ENCODE data around the gene ANTXR2. TPM values are rescaled to one million over a fixed set of nuclear protein-coding genes. Genes with fewer than 3 reads are reported as not detected.
"Not testable (repeated sequence)": the region's sequence is repeated elsewhere in the genome, so short reads cannot be mapped to it uniquely, and the experiment has no call there.

The ANTXR2 gene
- polyA plus RNA-seq, 1 donor from 2014 or later, result 67.8 TPM

GRCh38 chr4:80009806-80010205 is 63.2 kb downstream of the ANTXR2 start:
- Mint-ChIP-seq H3K27ac (peak overlapping the region in 2 of 3 donors; percentile 41 to 45), H3K36me3 (peaks cover 20% of the 10 kb centered on the region), H3K4me1 (peaks cover 14 to 26% (median 23%) of the 10 kb centered on the region in 3 donors), H3K27me3 (no peaks in the 10 kb centered on the region), H3K9me3 (peaks cover 0 to under 1% (median 0%) of the 10 kb centered on the region in 3 donors), H3K4me3 (no peak overlapping the region)

GRCh38 chr4:80008971-80009370 is 64.1 kb downstream of the ANTXR2 start:
- H3K27ac Mint-ChIP-seq, result no peak overlapping the region
- no peak overlapping the region for H3K4me3 Mint-ChIP-seq
- H3K36me3 Mint-ChIP-seq, result peaks cover 26% of the 10 kb centered on the region
- no peaks in the 10 kb centered on the region for H3K27me3 Mint-ChIP-seq
- peaks cover 3 to 7% (median 4%) of the 10 kb centered on the region in 3 donors for H3K9me3 Mint-ChIP-seq
- H3K4me1 Mint-ChIP-seq, result peaks cover 19 to 26% (median 23%) of the 10 kb centered on the region in 3 donors

DNA sequence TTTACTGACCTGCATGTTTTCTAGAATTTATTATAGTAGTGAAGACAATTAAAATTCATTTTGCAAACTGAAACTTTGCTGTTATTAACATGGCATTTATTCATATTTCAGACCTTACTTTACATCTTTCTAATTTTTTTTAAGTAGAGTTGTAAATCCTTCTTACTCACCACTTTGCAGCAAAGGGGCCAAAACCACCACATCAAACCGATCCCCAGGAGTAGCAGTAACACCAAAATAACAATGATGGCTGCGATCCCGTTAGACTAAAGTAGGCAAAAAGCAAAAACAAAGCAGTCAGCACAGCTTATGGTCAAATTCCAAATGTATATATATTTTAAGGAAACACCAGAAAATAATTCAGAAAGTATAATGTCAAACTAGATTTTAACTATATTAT is 64.7 kb downstream of the ANTXR2 start:
- H3K4me1 Mint-ChIP-seq, result peaks cover 19 to 26% (median 23%) of the 10 kb centered on the region in 3 donors
- no peaks in the 10 kb centered on the region for H3K27me3 Mint-ChIP-seq
- H3K4me3 Mint-ChIP-seq, result no peak overlapping the region
- no peak overlapping the region for H3K27ac Mint-ChIP-seq
- peaks cover 28% of the 10 kb centered on the region for H3K36me3 Mint-ChIP-seq
- peaks cover 3 to 7% (median 4%) of the 10 kb centered on the region in 3 donors for H3K9me3 Mint-ChIP-seq

DNA sequence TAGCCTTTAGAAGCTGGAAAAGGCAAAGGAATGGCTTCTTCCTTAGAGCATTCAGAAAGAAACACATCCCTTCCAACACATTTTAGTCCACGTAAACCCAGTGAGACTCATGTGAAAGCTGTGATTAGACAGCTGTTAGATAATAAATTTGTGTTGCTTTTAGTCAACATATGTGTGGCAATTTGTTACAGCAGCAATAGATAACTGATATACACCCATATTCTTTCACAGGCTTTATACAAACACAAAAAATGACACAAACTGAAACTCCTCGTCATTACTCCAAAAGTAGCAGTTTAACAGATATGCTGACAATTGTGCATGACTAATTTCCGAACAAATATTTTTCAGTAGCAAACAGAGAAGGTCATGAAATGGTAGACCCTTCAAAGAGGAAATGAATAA is 65.3 kb downstream of the ANTXR2 start:
- peaks cover 19 to 26% (median 23%) of the 10 kb centered on the region in 3 donors for H3K4me1 Mint-ChIP-seq
- H3K27ac Mint-ChIP-seq, result peak overlapping the region in 1 of 3 donors; percentile 80
- H3K4me3 Mint-ChIP-seq, result peak overlapping the region in 2 of 4 donors; percentile 12 to 41
- H3K36me3 Mint-ChIP-seq, result peaks cover 28% of the 10 kb centered on the region
- H3K27me3 Mint-ChIP-seq, result no peaks in the 10 kb centered on the region
- H3K9me3 Mint-ChIP-seq, result peaks cover 3 to 7% (median 4%) of the 10 kb centered on the region in 3 donors

- peak overlapping the region in 2 of 3 donors; percentile 67 to 80 for H3K27ac Mint-ChIP-seq
- no peaks in the 10 kb centered on the region for H3K27me3 Mint-ChIP-seq
- peaks cover 3 to 7% (median 4%) of the 10 kb centered on the region in 3 donors for H3K9me3 Mint-ChIP-seq
- H3K4me3 Mint-ChIP-seq, result peak overlapping the region in 1 of 4 donors; percentile 64
- H3K4me1 Mint-ChIP-seq, result peaks cover 19 to 26% (median 23%) of the 10 kb centered on the region in 3 donors
- peaks cover 31% of the 10 kb centered on the region for H3K36me3 Mint-ChIP-seq
Observed at GRCh38 chr4:80006935-80007744, 65.9 kb downstream of the ANTXR2 start.

- Mint-ChIP-seq H3K27ac (peak overlapping the region in 1 of 3 donors; percentile 3), H3K27me3 (no peaks in the 10 kb centered on the region), H3K36me3 (peaks cover 34% of the 10 kb centered on the region), H3K4me3 (no peak overlapping the region), H3K4me1 (peaks cover 19 to 26% (median 24%) of the 10 kb centered on the region in 3 donors), H3K9me3 (peaks cover 3 to 10% (median 4%) of the 10 kb centered on the region in 3 donors)
Observed at GRCh38 chr4:80005863-80006262, 67.2 kb downstream of the ANTXR2 start.

- H3K36me3 Mint-ChIP-seq, result peaks cover 38% of the 10 kb centered on the region
- H3K9me3 Mint-ChIP-seq, result peaks cover 3 to 10% (median 4%) of the 10 kb centered on the region in 3 donors
- H3K4me3 Mint-ChIP-seq, result no peak overlapping the region
- no peaks in the 10 kb centered on the region for H3K27me3 Mint-ChIP-seq
- H3K4me1 Mint-ChIP-seq, result peaks cover 22 to 24% (median 23%) of the 10 kb centered on the region in 3 donors
- H3K27ac Mint-ChIP-seq, result no peak overlapping the region
Observed at GRCh38 chr4:80004319-80004718, 68.7 kb downstream of the ANTXR2 start.

GRCh38 chr4:80002559-80002958 is 70.5 kb downstream of the ANTXR2 start:
- H3K4me1 Mint-ChIP-seq, result peaks cover 12 to 17% (median 17%) of the 10 kb centered on the region in 3 donors
- H3K9me3 Mint-ChIP-seq, H3K27me3 Mint-ChIP-seq, H3K27ac Mint-ChIP-seq, H3K4me3 Mint-ChIP-seq: not testable (repeated sequence)
- peaks cover 34% of the 10 kb centered on the region for H3K36me3 Mint-ChIP-seq

DNA sequence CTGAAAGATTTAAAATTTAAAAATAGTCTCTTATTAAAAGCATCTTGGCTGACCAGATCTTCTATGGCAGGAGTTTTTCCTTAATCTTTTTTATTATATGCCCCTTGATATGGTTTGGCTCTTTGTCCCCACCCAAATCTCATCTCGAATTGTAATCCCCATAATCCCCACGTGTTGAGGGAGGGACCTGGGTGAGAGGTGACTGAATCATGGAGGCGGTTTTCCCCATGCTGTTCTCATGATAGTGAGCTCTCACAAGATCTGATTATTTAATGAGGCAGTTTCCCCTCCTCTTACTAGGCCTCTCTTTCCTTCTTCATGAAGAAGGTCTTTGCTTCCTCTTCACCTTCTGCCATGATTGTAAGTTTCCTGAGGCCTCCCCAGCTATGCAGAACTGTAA is 74.0 kb downstream of the ANTXR2 start:
- peaks cover 21% of the 10 kb centered on the region for H3K36me3 Mint-ChIP-seq
- not testable (repeated sequence) for H3K9me3 Mint-ChIP-seq, H3K27me3 Mint-ChIP-seq, H3K4me3 Mint-ChIP-seq
- H3K27ac Mint-ChIP-seq, result peak overlapping the region in 1 of 3 donors; percentile 41
- peaks cover 4 to 21% (median 16%) of the 10 kb centered on the region in 3 donors for H3K4me1 Mint-ChIP-seq

- peaks cover 0 to 3% (median 0%) of the 10 kb centered on the region in 3 donors for H3K9me3 Mint-ChIP-seq
- H3K4me3 Mint-ChIP-seq, result no peak overlapping the region
- no peak overlapping the region for H3K27ac Mint-ChIP-seq
- H3K36me3 Mint-ChIP-seq, result peaks cover 20% of the 10 kb centered on the region
- no peaks in the 10 kb centered on the region for H3K27me3 Mint-ChIP-seq
- H3K4me1 Mint-ChIP-seq, result peaks cover 8 to 22% (median 20%) of the 10 kb centered on the region in 3 donors
Observed at GRCh38 chr4:79998201-79998600, 74.8 kb downstream of the ANTXR2 start.

- no peaks in the 10 kb centered on the region for H3K27me3 Mint-ChIP-seq
- H3K36me3 Mint-ChIP-seq, result peaks cover 14% of the 10 kb centered on the region
- H3K27ac Mint-ChIP-seq, result no peak overlapping the region
- peaks cover 0 to under 1% (median 0%) of the 10 kb centered on the region in 3 donors for H3K9me3 Mint-ChIP-seq
- no peak overlapping the region for H3K4me3 Mint-ChIP-seq
- H3K4me1 Mint-ChIP-seq, result peaks cover 11 to 27% (median 25%) of the 10 kb centered on the region in 3 donors
Observed at GRCh38 chr4:79996851-79997250, 76.2 kb downstream of the ANTXR2 start.

- peaks cover 30 to 50% (median 50%) of the 10 kb centered on the region in 3 donors for H3K4me1 Mint-ChIP-seq
- H3K4me3 Mint-ChIP-seq, result no peak overlapping the region
- H3K27ac Mint-ChIP-seq, result no peak overlapping the region
- no peaks in the 10 kb centered on the region for H3K27me3 Mint-ChIP-seq
- no peaks in the 10 kb centered on the region for H3K9me3 Mint-ChIP-seq
- peaks cover 12% of the 10 kb centered on the region for H3K36me3 Mint-ChIP-seq
Observed at GRCh38 chr4:79993476-79993875, 79.6 kb downstream of the ANTXR2 start.

DNA sequence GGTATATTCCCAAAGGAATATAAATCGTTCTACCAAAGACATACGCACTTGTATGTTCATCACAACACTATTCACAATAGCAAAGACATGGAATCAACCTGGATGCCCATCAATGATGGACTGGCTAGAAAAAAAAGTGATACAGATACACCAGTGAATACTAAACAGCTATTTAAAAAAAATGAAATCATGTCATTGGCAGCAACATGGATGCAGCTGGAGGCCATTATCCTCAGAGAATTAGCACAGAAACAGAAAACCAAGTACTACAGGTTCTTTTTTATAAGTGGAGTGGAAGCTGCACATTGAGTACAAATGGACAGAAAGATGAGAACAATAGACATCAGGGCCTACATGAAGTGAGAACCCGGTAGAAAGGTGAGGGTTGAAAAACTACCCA is 81.4 kb downstream of the ANTXR2 start:
- Mint-ChIP-seq H3K4me3 (peak overlapping the region in 1 of 4 donors; percentile 36), H3K4me1 (peaks cover 32 to 51% (median 51%) of the 10 kb centered on the region in 3 donors), H3K27me3 (no peaks in the 10 kb centered on the region), H3K36me3 (peaks cover 10% of the 10 kb centered on the region), H3K9me3 (no peaks in the 10 kb centered on the region), H3K27ac (no peak overlapping the region)

DNA sequence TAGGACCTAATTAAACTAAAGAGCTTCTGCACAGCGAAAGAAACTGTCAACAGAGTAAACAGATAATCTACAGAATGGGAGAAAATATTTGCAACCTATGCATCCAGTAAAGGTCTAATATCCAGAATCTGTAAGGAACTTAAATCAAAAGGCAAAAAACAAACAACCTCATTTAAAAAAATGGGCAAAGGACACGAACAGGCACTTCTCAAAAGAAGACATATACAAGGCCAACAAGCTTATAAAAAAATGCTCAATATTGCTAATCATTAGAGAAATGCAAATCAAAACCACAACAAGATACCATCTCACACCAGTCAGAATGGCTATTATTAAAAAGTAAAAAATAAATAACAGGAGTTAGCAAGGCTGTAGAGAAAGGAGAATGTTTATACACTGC is 81.9 kb downstream of the ANTXR2 start:
- not testable (repeated sequence) for H3K9me3 Mint-ChIP-seq, H3K4me3 Mint-ChIP-seq, H3K36me3 Mint-ChIP-seq, H3K27me3 Mint-ChIP-seq
- H3K27ac Mint-ChIP-seq, result peak overlapping the region in 1 of 3 donors; percentile 49
- H3K4me1 Mint-ChIP-seq, result peaks cover 32 to 51% (median 51%) of the 10 kb centered on the region in 3 donors

GRCh38 chr4:79987401-79987800 is 85.6 kb downstream of the ANTXR2 start:
- no peak overlapping the region for H3K27ac Mint-ChIP-seq
- no peak overlapping the region for H3K4me3 Mint-ChIP-seq
- no peaks in the 10 kb centered on the region for H3K27me3 Mint-ChIP-seq
- peaks cover 10% of the 10 kb centered on the region for H3K36me3 Mint-ChIP-seq
- H3K4me1 Mint-ChIP-seq, result peaks cover 24 to 34% (median 32%) of the 10 kb centered on the region in 3 donors
- no peaks in the 10 kb centered on the region for H3K9me3 Mint-ChIP-seq
